Measurements from ENCODE around the gene MYO15A. TPM values are rescaled to one million over a fixed set of nuclear protein-coding genes. Genes with fewer than 3 reads are reported as not detected.

The MYO15A gene
- total RNA-seq, 1 donor from 2014 or later, result 1.6 TPM

DNA sequence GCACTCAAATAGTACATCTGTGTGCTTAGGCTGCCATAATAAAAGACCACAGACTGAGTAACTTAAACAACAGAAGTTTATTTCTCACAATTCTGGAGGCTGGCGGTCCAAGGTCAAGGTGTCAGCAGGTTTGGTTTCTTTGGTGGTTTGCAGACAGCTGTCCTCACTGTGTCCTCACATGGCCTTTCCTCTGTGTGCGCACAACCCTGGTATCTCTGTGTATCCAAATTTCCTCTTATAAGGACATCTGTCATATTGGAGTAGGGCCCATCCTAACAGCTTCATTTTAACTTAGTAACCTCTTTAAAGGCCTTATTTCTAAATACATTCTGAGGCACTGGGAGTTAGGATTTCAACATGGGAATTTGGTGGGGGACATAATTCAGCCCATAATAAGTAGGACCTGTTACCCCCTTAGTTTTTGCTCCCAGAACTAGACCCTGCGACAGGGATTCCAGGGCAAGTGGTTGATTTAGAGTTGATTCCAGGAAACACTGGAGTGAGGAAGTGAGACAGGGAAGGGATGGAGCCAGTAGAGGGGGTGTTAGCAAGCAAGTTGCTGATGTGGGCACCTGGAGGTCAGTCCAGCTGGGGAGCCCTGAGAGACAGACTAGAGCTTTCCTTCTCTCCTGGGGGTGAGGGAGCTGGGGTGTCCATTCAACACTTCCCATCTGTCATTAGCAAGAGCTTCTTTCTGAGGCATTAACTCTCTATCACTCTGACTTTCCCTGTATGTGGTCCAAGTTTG is 64.1 kb downstream of the MYO15A start:
- no peak overlapping the region for H3K4me3 Mint-ChIP-seq (ENCODE audit: unreplicated experiment)
- no peaks in the 10 kb centered on the region for H3K4me1 Mint-ChIP-seq (ENCODE audit: unreplicated experiment)
- TF ChIP-seq, protein P1, sequence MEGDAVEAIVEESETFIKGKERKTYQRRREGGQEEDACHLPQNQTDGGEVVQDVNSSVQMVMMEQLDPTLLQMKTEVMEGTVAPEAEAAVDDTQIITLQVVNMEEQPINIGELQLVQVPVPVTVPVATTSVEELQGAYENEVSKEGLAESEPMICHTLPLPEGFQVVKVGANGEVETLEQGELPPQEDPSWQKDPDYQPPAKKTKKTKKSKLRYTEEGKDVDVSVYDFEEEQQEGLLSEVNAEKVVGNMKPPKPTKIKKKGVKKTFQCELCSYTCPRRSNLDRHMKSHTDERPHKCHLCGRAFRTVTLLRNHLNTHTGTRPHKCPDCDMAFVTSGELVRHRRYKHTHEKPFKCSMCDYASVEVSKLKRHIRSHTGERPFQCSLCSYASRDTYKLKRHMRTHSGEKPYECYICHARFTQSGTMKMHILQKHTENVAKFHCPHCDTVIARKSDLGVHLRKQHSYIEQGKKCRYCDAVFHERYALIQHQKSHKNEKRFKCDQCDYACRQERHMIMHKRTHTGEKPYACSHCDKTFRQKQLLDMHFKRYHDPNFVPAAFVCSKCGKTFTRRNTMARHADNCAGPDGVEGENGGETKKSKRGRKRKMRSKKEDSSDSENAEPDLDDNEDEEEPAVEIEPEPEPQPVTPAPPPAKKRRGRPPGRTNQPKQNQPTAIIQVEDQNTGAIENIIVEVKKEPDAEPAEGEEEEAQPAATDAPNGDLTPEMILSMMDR (IDR thresholded peaks at IDR 0.05; ENCODE audit: unreplicated experiment), result no peak
- H3K36me3 Mint-ChIP-seq (ENCODE audit: low read depth, unreplicated experiment), result no peaks in the 10 kb centered on the region
- peaks cover 4% of the 10 kb centered on the region for H3K27me3 Mint-ChIP-seq (ENCODE audit: unreplicated experiment)
- H3K27ac Mint-ChIP-seq (ENCODE audit: unreplicated experiment), result no peak overlapping the region
- H3K9me3 Mint-ChIP-seq (ENCODE audit: unreplicated experiment), result no peaks in the 10 kb centered on the region
- no peak for DNase-seq (ENCODE audit: low spot score)

DNA sequence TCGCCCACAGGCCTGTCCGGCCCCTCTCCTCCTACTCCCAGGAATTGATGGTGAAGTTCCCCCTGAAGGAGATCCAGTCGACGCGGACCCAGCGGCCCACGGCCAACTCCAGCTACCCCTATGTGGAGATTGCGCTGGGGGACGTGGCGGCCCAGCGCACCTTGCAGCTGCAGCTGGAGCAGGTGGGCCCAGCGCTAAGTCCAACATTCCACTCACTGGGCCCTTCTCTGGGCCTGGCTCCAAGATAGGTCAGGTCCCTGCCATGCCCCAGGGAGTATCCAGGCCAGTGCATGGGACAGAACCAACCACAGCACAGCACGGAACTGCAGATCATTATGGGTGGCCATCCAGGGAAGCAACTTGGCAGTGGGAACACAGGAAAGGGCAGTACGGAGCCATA is 65.2 kb downstream of the MYO15A start:
- Mint-ChIP-seq H3K4me1 (ENCODE audit: unreplicated experiment) (no peaks in the 10 kb centered on the region), H3K4me3 (ENCODE audit: unreplicated experiment) (no peak overlapping the region), H3K27ac (ENCODE audit: unreplicated experiment) (no peak overlapping the region), H3K27me3 (ENCODE audit: unreplicated experiment) (peaks cover 4% of the 10 kb centered on the region), H3K36me3 (ENCODE audit: low read depth, unreplicated experiment) (no peaks in the 10 kb centered on the region), H3K9me3 (ENCODE audit: unreplicated experiment) (no peaks in the 10 kb centered on the region)
- DNase-seq (ENCODE audit: low spot score), result no peak
- TF ChIP-seq, protein P1 (IDR thresholded peaks at IDR 0.05; ENCODE audit: unreplicated experiment), result no peak

- TF ChIP-seq, protein P1 (IDR thresholded peaks at IDR 0.05; ENCODE audit: unreplicated experiment), result no peak
- no peaks in the 10 kb centered on the region for H3K36me3 Mint-ChIP-seq (ENCODE audit: low read depth, unreplicated experiment)
- H3K27ac Mint-ChIP-seq (ENCODE audit: unreplicated experiment), result no peak overlapping the region
- no peaks in the 10 kb centered on the region for H3K9me3 Mint-ChIP-seq (ENCODE audit: unreplicated experiment)
- H3K4me3 Mint-ChIP-seq (ENCODE audit: unreplicated experiment), result no peak overlapping the region
- no peak for DNase-seq (ENCODE audit: low spot score)
- no peaks in the 10 kb centered on the region for H3K4me1 Mint-ChIP-seq (ENCODE audit: unreplicated experiment)
- H3K27me3 Mint-ChIP-seq (ENCODE audit: unreplicated experiment), result peaks cover 5% of the 10 kb centered on the region
Measured at GRCh38 chr17:18176176-18176575, 67.6 kb downstream of the MYO15A start.

DNA sequence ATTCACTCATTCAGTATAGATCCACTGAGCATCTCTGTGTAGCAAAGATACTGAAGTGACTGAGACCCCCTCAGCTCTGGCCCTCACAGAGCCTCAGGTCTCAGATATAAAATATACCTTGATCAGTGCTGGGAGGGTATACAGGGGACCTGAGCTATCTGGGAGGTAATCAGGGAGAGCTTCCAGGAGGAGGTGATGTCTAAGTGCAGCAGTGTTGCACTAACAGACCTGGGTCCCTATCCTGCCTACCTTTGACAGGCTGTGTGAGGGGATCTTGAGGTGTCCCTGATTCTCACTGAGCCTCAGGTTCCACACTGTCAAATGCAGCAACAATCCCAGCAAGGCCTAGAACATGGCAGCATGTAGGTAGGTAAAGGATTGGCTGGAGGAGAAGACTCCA is 68.6 kb downstream of the MYO15A start:
- H3K4me3 Mint-ChIP-seq (ENCODE audit: unreplicated experiment), result no peak overlapping the region
- no peak overlapping the region for H3K27ac Mint-ChIP-seq (ENCODE audit: unreplicated experiment)
- peaks cover 3% of the 10 kb centered on the region for H3K4me1 Mint-ChIP-seq (ENCODE audit: unreplicated experiment)
- no peaks in the 10 kb centered on the region for H3K9me3 Mint-ChIP-seq (ENCODE audit: unreplicated experiment)
- DNase-seq (ENCODE audit: low spot score), result no peak
- H3K27me3 Mint-ChIP-seq (ENCODE audit: unreplicated experiment), result peaks cover 7% of the 10 kb centered on the region
- TF ChIP-seq, protein P1 (IDR thresholded peaks at IDR 0.05; ENCODE audit: unreplicated experiment), result no peak
- H3K36me3 Mint-ChIP-seq (ENCODE audit: low read depth, unreplicated experiment), result no peaks in the 10 kb centered on the region

DNA sequence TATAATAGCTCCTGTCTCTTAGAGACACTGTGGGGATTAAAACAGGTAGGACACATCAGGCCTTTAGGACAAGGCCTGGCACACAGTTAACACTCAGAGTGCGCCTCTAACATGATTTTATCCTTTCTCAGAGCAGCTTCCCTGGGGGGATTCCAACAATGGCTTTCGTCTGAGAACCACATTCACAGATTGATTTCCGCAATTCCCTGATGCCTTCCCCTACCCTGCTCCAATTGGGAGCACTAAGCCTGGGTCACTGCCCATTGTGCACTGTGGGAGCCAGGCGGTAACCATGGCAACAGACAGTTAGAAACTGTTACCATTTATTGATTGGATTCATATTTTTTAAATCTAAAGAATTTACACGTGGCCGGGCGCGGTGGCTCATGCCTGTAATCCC is 69.2 kb downstream of the MYO15A start:
- Mint-ChIP-seq H3K4me3 (ENCODE audit: unreplicated experiment) (no peak overlapping the region), H3K27me3 (ENCODE audit: unreplicated experiment) (peaks cover 4% of the 10 kb centered on the region), H3K36me3 (ENCODE audit: low read depth, unreplicated experiment) (no peaks in the 10 kb centered on the region), H3K4me1 (ENCODE audit: unreplicated experiment) (peaks cover 5% of the 10 kb centered on the region), H3K27ac (ENCODE audit: unreplicated experiment) (no peak overlapping the region), H3K9me3 (ENCODE audit: unreplicated experiment) (no peaks in the 10 kb centered on the region)
- DNase-seq (ENCODE audit: low spot score), result no peak
- TF ChIP-seq, protein P1 (IDR thresholded peaks at IDR 0.05; ENCODE audit: unreplicated experiment), result no peak
